Testis (tissue), 2 donors: Measurements from ENCODE around the gene MAPK8IP1.

Source experiments
- POLR2A ChIP-seq: fragments of 450-650 bp; IDR thresholded peaks from one replicate; pipeline ENCODE4 v1.6.1; 2017; ENCODE audit warnings: antibody characterized with exemption, mild to moderate bottlenecking, moderate library complexity
- TF ChIP-seq, protein P1 (sequence below), 3 experiments: fragments of 450-650 bp in 2 of 3; fragments of 200-600 bp in 1 of 3; sonication (generic) in 1 of 3; IDR thresholded peaks; one replicate each; pipeline ENCODE4 v1.5.1; 2016 to 2019; ENCODE audit warnings: antibody characterized with exemption in 3 of 3, mild to moderate bottlenecking in 2 of 3, moderate library complexity in 1 of 3

DNA sequence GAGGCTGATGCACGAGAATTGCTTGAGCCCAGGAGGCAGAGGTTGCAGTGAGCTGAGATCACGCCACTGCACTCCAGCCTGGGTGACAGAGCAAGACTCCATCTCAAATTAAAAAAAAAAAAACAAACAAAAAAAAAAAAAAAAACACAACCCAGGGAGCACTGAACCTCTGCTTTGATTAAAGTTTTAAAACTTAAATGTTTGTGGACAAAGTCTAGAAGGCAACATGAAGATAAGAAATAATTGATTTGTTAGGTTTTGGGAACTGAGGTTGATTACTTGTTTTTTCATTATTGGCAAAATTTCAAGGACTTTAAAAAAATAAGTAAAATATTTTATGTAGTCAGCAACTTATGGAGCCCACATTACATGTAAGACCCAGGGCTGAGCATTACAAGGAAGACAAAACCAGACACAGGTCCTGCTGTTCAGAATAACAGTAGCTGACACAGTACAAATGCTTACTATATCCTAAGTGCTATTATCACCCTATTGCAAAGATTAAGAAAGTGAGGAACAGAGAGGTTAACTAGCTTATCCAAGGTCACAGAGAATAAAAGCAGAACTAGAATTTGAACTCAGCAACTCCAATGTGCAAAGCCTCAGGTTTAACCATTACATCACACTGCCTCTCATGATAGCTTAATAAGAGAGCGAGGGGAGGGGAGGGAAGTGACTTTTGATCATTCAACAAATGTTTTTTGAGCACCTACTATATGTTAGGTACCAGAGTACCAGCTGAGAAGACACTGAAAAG is 40.5 kb upstream of the MAPK8IP1 start:
- TF ChIP-seq POLR2A, result no peak
- TF ChIP-seq, protein P1, sequence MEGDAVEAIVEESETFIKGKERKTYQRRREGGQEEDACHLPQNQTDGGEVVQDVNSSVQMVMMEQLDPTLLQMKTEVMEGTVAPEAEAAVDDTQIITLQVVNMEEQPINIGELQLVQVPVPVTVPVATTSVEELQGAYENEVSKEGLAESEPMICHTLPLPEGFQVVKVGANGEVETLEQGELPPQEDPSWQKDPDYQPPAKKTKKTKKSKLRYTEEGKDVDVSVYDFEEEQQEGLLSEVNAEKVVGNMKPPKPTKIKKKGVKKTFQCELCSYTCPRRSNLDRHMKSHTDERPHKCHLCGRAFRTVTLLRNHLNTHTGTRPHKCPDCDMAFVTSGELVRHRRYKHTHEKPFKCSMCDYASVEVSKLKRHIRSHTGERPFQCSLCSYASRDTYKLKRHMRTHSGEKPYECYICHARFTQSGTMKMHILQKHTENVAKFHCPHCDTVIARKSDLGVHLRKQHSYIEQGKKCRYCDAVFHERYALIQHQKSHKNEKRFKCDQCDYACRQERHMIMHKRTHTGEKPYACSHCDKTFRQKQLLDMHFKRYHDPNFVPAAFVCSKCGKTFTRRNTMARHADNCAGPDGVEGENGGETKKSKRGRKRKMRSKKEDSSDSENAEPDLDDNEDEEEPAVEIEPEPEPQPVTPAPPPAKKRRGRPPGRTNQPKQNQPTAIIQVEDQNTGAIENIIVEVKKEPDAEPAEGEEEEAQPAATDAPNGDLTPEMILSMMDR (IDR thresholded peaks at IDR 0.05), result no peak
